AG09319 (cell line): ENCODE data around the gene CHRD.

Experiments used
- DNase-seq: peaks from one replicate; pipeline ENCODE4 v3.0.0-alpha.2; 2010; ENCODE audit warnings: low read depth; ENCODE audit errors: extremely low read depth
- CTCF ChIP-seq: IDR thresholded peaks from 2 replicates; pipeline ENCODE4 v1.5.1; 2011; ENCODE audit warnings: low read depth, mild to moderate bottlenecking, inconsistent platforms, low read length, moderate library complexity

Gene CHRD

GRCh38 chr3:184372911-184373310 is 6.9 kb upstream of the CHRD start:
- no peak for TF ChIP-seq CTCF
- no peak for DNase-seq

- no peak for DNase-seq
- no peak for TF ChIP-seq CTCF
Measured at GRCh38 chr3:184373422-184373821, 6.4 kb upstream of the CHRD start.

- DNase-seq, result no peak
- no peak for TF ChIP-seq CTCF
Measured at GRCh38 chr3:184375747-184376461, 4.0 kb upstream of the CHRD start.

GRCh38 chr3:184377374-184377773 is 2.5 kb upstream of the CHRD start:
- no peak for TF ChIP-seq CTCF
- DNase-seq, result no peak

- no peak for TF ChIP-seq CTCF
- DNase-seq, result no peak
Measured at GRCh38 chr3:184377882-184378445, 1.9 kb upstream of the CHRD start, which contains the start of gene THPO. THPO (minus strand) TSS chr3:184378207; CDS start chr3:184376259, 1,948 bp downstream.

- no peak for DNase-seq
- TF ChIP-seq CTCF, result no peak
Measured at GRCh38 chr3:184378651-184379357, 1.1 kb upstream of the CHRD start.

GRCh38 chr3:184380185-184380626 is 352 bp downstream of the CHRD start:
- no peak for TF ChIP-seq CTCF
- no peak for DNase-seq
